ENCODE measurements around the gene LMCD1. TPM values are rescaled to one million over a fixed set of nuclear protein-coding genes. Genes with fewer than 3 reads are reported as not detected.

Gene LMCD1
- polyA plus RNA-seq, 2 of the 4 experiments (the other 2 are of a cell fraction): 64.3 to 85.4 TPM

- 86% methylated on average over 4 of the region's 4 CpGs for WGBS (ENCODE audit: missing lambda C conversion rate)
- CTCF ChIA-PET: interaction anchor here (2.1 kb wide), 1 partner anchor 115 kb away, joined by 16 read pairs; no protein-coding TSS in a partner anchor
- Histone ChIP-seq H3K9me3 (no peaks in the 10 kb centered on the region), H3K4me3 (no peak overlapping the region), H3K4me2 (no peak overlapping the region), H3K27ac (no peak overlapping the region), H3K4me1 (no peaks in the 10 kb centered on the region)
- ATAC-seq (no peak), FAIRE-seq (no peak), DNase-seq (ENCODE audit: low read depth in 1 of 2, low spot score in 1 of 2) (no peak)
- POLR2A ChIA-PET: no interaction called here
- TF ChIP-seq MAZ (IDR thresholded peaks at IDR 0.05; ENCODE audit: borderline replicate concordance, low read depth, low read length) (no peak), SMC3 (IDR thresholded peaks at IDR 0.05) (no peak), KDM1A (IDR thresholded peaks at IDR 0.05; ENCODE audit: low read depth) (no peak), POLR2A (IDR thresholded peaks at IDR 0.05; ENCODE audit: low read length) (no peak), RFX5 (IDR thresholded peaks at IDR 0.05) (no peak), ZC3H11A (IDR thresholded peaks at IDR 0.05) (no peak), RNF2 (IDR thresholded peaks at IDR 0.05; ENCODE audit: borderline replicate concordance, low read depth) (no peak), RCOR1 (IDR thresholded peaks at IDR 0.05; ENCODE audit: low read depth, low read length) (no peak), EHMT2 (IDR thresholded peaks at IDR 0.05; ENCODE audit: low read depth) (no peak)
These were observed 55.7 kb downstream of the LMCD1 start for GRCh38 chr3:8557298-8557697.

GRCh38 chr3:8558645-8559044, 57.0 kb downstream of the LMCD1 start:
- Histone ChIP-seq H3K27ac (no peak overlapping the region), H3K4me1 (no peaks in the 10 kb centered on the region), H3K4me2 (no peak overlapping the region), H3K4me3 (no peak overlapping the region), H3K9me3 (no peaks in the 10 kb centered on the region)
- ATAC-seq: no peak
- CTCF ChIA-PET: interaction anchor here (0.6 to 1.5 kb wide), 6 partner anchors 10 to 117 kb away, joined by 3 to 4 read pairs (median 3); no protein-coding TSS in a partner anchor
- TF ChIP-seq HES2 (IDR thresholded peaks at IDR 0.05) (no peak), CHD4 (IDR thresholded peaks at IDR 0.05; ENCODE audit: borderline replicate concordance) (no peak), KDM5A (IDR thresholded peaks at IDR 0.05) (no peak), KDM1A (IDR thresholded peaks at IDR 0.05; ENCODE audit: low read depth) (no peak), HDAC2 (IDR thresholded peaks at IDR 0.05) (no peak), HEYL (CRISPR knock-in tag; IDR thresholded peaks at IDR 0.05) (no peak), PHF8 (IDR thresholded peaks at IDR 0.05; ENCODE audit: borderline replicate concordance, low read depth) (no peak), ATOH8 (CRISPR knock-in tag; IDR thresholded peaks at IDR 0.05; ENCODE audit: low read depth) (no peak), SMC3 (IDR thresholded peaks at IDR 0.05) (no peak), CEBPB (IDR thresholded peaks at IDR 0.05) (no peak), POLR2AphosphoS2 (conservative IDR thresholded peaks at IDR 0.05; ENCODE audit: low read length) (no peak), BHLHE40 (IDR thresholded peaks at IDR 0.05; ENCODE audit: low read depth, low read length) (no peak), BCL3 (IDR thresholded peaks at IDR 0.05) (no peak), GATA3 (IDR thresholded peaks at IDR 0.05; ENCODE audit: borderline replicate concordance) (no peak), ZNF302 (CRISPR knock-in tag; IDR thresholded peaks at IDR 0.05) (no peak), ZC3H11A (IDR thresholded peaks at IDR 0.05) (no peak), MYC (IDR thresholded peaks at IDR 0.05; ENCODE audit: borderline replicate concordance, low read length) (no peak), CHD2 (IDR thresholded peaks at IDR 0.05; ENCODE audit: low read length, partially characterized antibody) (no peak), POLR2A (IDR thresholded peaks at IDR 0.05; ENCODE audit: low read length) (no peak)
- TF ChIP-seq, protein P1, sequence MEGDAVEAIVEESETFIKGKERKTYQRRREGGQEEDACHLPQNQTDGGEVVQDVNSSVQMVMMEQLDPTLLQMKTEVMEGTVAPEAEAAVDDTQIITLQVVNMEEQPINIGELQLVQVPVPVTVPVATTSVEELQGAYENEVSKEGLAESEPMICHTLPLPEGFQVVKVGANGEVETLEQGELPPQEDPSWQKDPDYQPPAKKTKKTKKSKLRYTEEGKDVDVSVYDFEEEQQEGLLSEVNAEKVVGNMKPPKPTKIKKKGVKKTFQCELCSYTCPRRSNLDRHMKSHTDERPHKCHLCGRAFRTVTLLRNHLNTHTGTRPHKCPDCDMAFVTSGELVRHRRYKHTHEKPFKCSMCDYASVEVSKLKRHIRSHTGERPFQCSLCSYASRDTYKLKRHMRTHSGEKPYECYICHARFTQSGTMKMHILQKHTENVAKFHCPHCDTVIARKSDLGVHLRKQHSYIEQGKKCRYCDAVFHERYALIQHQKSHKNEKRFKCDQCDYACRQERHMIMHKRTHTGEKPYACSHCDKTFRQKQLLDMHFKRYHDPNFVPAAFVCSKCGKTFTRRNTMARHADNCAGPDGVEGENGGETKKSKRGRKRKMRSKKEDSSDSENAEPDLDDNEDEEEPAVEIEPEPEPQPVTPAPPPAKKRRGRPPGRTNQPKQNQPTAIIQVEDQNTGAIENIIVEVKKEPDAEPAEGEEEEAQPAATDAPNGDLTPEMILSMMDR (IDR thresholded peaks at IDR 0.05): no peak
- 90% methylated on average over 2 of the region's 2 CpGs for WGBS (ENCODE audit: missing lambda C conversion rate)
- DNase-seq (ENCODE audit: low read depth in 1 of 2, low spot score in 1 of 2): no peak
- FAIRE-seq: no peak
- POLR2A ChIA-PET: interaction anchor here (0.6 kb wide), 1 partner anchor 57 kb away, joined by 3 read pairs; the partner anchor contains the start of gene LMCD1
